CD4-positive, alpha-beta T cell (primary cell): ENCODE measurements around the gene FRMD8. TPM values are rescaled to one million over a fixed set of nuclear protein-coding genes. Genes with fewer than 3 reads are reported as not detected.

Experiments used
- ATAC-seq: fragments of 200-7000 bp; cut with Tn5 transposase; one replicate; pipeline ENCODE4 v1.10.0; 2022; ENCODE audit warnings: mild to moderate bottlenecking; ENCODE audit not compliant: poor library complexity
- CTCF ChIA-PET: fragments of 350-600 bp; sonication (Branson Sonifier 250); formaldehyde crosslinking; loops from one replicate; lab custom pipeline; 2021; ENCODE audit warnings: antibody characterized with exemption, inconsistent platforms; lab: Charles Lee
- POLR2A ChIA-PET: fragments of 350-600 bp; sonication (Branson Sonifier 250); formaldehyde crosslinking; loops from one replicate; lab custom pipeline; 2021; ENCODE audit warnings: antibody characterized with exemption, inconsistent platforms; lab: Charles Lee
- DNase-seq, 14 experiments: peaks; one replicate each; pipeline ENCODE4 v3.0.0-alpha.2; 2013 to 2020; ENCODE audit warnings: mixed read lengths in 2 of 14
- H3K27ac ChIP-seq, 2 donors: one replicate each; pipeline versions ENCODE4 v1.5.1 to v1.7.0; 2013; ENCODE audit warnings: low read length in 2 of 2, low read depth in 1 of 2, mild to moderate bottlenecking in 1 of 2
- H3K27me3 ChIP-seq, 2 experiments: 1 replicate in 1 of 2; 2 replicates in 1 of 2; pipeline versions ENCODE4 v1.6.1 to v1.7.0; 2013; ENCODE audit warnings: low read length in 2 of 2, control low read depth in 1 of 2, mild to moderate bottlenecking in 1 of 2, moderate library complexity in 1 of 2; ENCODE audit not compliant: insufficient read depth in 2 of 2, control insufficient read depth in 1 of 2
- H3K36me3 ChIP-seq: one replicate; pipeline ENCODE4 v1.6.1; 2013; ENCODE audit warnings: low read length, control low read depth; ENCODE audit not compliant: insufficient read depth
- H3K4me1 ChIP-seq: one replicate; pipeline ENCODE4 v1.6.1; 2013; ENCODE audit warnings: low read length, control low read depth; ENCODE audit not compliant: insufficient read depth
- H3K4me3 ChIP-seq: one replicate; pipeline ENCODE4 v1.5.1; 2013; ENCODE audit warnings: mild to moderate bottlenecking, low read length, moderate library complexity
- H3K9me3 ChIP-seq, 2 experiments: 1 replicate in 1 of 2; 2 replicates in 1 of 2; pipeline versions ENCODE4 v1.6.1 to v1.7.0; 2013; ENCODE audit warnings: low read length in 2 of 2, mild to moderate bottlenecking in 2 of 2, control low read depth in 1 of 2, moderate library complexity in 1 of 2; ENCODE audit not compliant: control insufficient read depth in 1 of 2, insufficient read depth in 1 of 2
- H3K27ac Mint-ChIP-seq: one replicate; pipeline ENCODE4 v1.8.0; 2020; ENCODE audit warnings: mixed read lengths
- H3K27me3 Mint-ChIP-seq: one replicate; pipeline ENCODE4 v1.8.0; 2021; ENCODE audit warnings: mixed read lengths
- H3K36me3 Mint-ChIP-seq: one replicate; pipeline ENCODE4 v1.8.0; 2021; ENCODE audit warnings: low read depth, mixed read lengths
- H3K4me1 Mint-ChIP-seq: one replicate; pipeline ENCODE4 v1.8.0; 2021; ENCODE audit warnings: low read depth, mixed read lengths
- H3K4me3 Mint-ChIP-seq: one replicate; pipeline ENCODE4 v1.8.0; 2020; ENCODE audit warnings: mild to moderate bottlenecking, mixed read lengths
- H3K9me3 Mint-ChIP-seq: one replicate; pipeline ENCODE4 v1.8.0; 2020; ENCODE audit warnings: mixed read lengths
- intact Hi-C, 2 experiments: fragments of 100-400 bp; cut with DNase I in 1 of 2; cut with micrococcal nuclease in 1 of 2; formaldehyde crosslinking; loops; one replicate each; pipeline versions ENCODE4 v1.15.1 to v1.9.0; 2023 to 2025; cut with DNase I, micrococcal nuclease
- total RNA-seq, 174 experiments: library from RNA in 2 of 174; stranded (reverse) in 2 of 174; gene quantifications; one replicate each; pipeline ENCODE4 v1.2.3 and lab custom pipeline; 2021 to 2026
- TF ChIP-seq, protein P1 (sequence below): fragments of 200-600 bp; IDR thresholded peaks from one replicate; pipeline ENCODE4 v1.8.0; 2022; ENCODE audit warnings: antibody characterized with exemption, mild to moderate bottlenecking

The FRMD8 gene
- total RNA-seq, 2 experiments from 2014 or later: 19.4 to 25.3 TPM

DNA sequence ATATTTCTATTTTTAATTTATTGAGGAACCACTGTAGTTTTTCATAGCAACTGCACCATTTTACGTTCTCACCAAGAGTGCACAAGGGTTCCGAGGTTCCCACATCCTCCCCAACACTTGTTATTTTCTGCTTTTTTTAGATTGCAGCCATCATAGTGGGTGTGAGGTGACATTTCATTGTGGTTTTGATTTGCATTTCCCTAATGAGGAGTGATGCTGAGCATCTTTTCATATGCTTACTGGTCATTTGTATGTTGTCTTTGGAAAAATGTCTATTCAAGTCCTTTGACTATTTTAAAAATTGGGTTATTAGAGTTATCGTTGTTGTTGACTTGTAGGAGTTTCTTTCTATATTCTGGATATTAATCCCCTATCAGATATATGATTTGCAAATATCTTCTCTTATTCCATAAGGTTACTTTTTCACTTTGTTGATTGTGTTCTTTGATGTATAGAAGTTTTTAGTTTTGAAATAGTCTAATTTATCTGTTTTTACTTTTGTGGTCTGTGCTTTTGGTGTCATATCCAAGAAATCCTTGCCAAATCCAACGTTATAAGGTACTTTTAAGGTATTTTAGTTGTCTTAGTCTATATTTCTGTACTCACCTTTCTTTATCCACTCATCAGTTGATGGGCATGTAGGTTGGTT lies 45.1 kb downstream of the FRMD8 start:
- intact Hi-C loops: loop anchor here (1.0 to 2.0 kb wide), 3 partner anchors 41 to 49 kb away; partner anchors contain the start of gene SLC25A45 (in 2 of the 2)
- POLR2A ChIA-PET: interaction anchor here (1.5 kb wide), 5 partner anchors 9 to 69 kb away, joined by 3 to 33 read pairs (median 17); partner anchors contain the start of genes MALAT1 and NEAT1
- no peaks in the 10 kb centered on the region for H3K27me3 Mint-ChIP-seq
- peaks cover 57% of the 10 kb centered on the region for H3K36me3 Mint-ChIP-seq
- ATAC-seq (peak; percentile 44), DNase-seq (peak in 5 of 14 experiments; percentile 40 to 90 (median 76))
- TF ChIP-seq, protein P1, sequence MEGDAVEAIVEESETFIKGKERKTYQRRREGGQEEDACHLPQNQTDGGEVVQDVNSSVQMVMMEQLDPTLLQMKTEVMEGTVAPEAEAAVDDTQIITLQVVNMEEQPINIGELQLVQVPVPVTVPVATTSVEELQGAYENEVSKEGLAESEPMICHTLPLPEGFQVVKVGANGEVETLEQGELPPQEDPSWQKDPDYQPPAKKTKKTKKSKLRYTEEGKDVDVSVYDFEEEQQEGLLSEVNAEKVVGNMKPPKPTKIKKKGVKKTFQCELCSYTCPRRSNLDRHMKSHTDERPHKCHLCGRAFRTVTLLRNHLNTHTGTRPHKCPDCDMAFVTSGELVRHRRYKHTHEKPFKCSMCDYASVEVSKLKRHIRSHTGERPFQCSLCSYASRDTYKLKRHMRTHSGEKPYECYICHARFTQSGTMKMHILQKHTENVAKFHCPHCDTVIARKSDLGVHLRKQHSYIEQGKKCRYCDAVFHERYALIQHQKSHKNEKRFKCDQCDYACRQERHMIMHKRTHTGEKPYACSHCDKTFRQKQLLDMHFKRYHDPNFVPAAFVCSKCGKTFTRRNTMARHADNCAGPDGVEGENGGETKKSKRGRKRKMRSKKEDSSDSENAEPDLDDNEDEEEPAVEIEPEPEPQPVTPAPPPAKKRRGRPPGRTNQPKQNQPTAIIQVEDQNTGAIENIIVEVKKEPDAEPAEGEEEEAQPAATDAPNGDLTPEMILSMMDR: no peak
- Histone ChIP-seq H3K27ac (peak overlapping the region; percentile 91 to 99), H3K27me3 (no peaks in the 10 kb centered on the region), H3K9me3 (no peaks in the 10 kb centered on the region), H3K36me3 (peaks cover 41% of the 10 kb centered on the region), H3K4me1 (peaks cover 56% of the 10 kb centered on the region), H3K4me3 (peak overlapping the region; percentile 86)
- peaks cover 95% of the 10 kb centered on the region for H3K4me1 Mint-ChIP-seq
- CTCF ChIA-PET: interaction anchor here (1.0 to 1.5 kb wide), 5 partner anchors 9 to 76 kb away, joined by 3 to 32 read pairs (median 4); partner anchors contain the start of gene NEAT1
- H3K4me3 Mint-ChIP-seq: peak overlapping the region; percentile 83
- H3K9me3 Mint-ChIP-seq: no peaks in the 10 kb centered on the region
- H3K27ac Mint-ChIP-seq: peak overlapping the region; percentile 96

DNA sequence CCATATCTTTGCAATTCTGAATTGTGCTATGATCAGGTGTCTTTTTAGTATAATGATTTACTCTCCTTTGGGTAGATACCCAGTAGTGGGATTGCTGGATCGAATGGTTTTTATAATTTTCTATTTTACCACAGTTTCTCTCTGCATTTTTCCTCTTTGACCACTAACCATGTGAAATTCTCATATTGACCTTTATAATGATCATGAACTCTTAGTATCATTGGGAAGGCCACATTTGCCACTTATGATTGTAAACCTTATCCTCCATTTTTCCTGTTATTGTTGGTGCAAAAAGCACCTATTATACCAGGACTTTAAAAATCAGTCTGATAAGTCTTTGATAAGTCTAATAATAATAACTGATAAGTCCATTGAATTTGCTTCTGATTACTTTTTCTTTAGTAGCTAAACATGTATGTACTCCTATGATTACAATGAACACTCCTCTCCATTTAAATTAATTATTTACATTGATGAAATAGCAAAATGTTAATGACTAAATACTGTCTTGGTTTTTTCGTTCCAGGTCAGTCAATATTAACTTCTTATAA lies 45.7 kb downstream of the FRMD8 start:
- Mint-ChIP-seq H3K4me3 (peak overlapping the region; percentile 83), H3K27ac (peak overlapping the region; percentile 96), H3K9me3 (no peaks in the 10 kb centered on the region), H3K27me3 (no peaks in the 10 kb centered on the region), H3K36me3 (peaks cover 55% of the 10 kb centered on the region), H3K4me1 (peaks cover 92% of the 10 kb centered on the region)
- no peaks in the 10 kb centered on the region for H3K27me3 ChIP-seq
- no peak overlapping the region for H3K4me3 ChIP-seq
- peaks cover 37% of the 10 kb centered on the region for H3K36me3 ChIP-seq
- peak overlapping the region; percentile 37 to 99 for H3K27ac ChIP-seq
- TF ChIP-seq, protein P1: no peak
- no peak for ATAC-seq
- POLR2A ChIA-PET: interaction anchor here (1.5 kb wide), 5 partner anchors 9 to 68 kb away, joined by 3 to 33 read pairs (median 17); partner anchors contain the start of genes MALAT1 and NEAT1
- H3K4me1 ChIP-seq: peaks cover 50% of the 10 kb centered on the region
- DNase-seq: no peak
- no peaks in the 10 kb centered on the region for H3K9me3 ChIP-seq
- CTCF ChIA-PET: interaction anchor here (0.6 to 1.5 kb wide), 16 partner anchors 8 to 80 kb away, joined by 3 to 32 read pairs (median 4); partner anchors contain the start of genes FRMD8, MALAT1, NEAT1 and SLC25A45
- intact Hi-C loops: loop anchor here in 1 of 2 experiments (2.0 kb wide), 1 partner anchor 49 kb away; the partner anchor contains the start of gene SLC25A45
